ENCODE measurements around the gene SNN.
A peak's percentile ranks its signal among the peaks of the same experiment; 100 is the strongest.

SNN gene

DNA sequence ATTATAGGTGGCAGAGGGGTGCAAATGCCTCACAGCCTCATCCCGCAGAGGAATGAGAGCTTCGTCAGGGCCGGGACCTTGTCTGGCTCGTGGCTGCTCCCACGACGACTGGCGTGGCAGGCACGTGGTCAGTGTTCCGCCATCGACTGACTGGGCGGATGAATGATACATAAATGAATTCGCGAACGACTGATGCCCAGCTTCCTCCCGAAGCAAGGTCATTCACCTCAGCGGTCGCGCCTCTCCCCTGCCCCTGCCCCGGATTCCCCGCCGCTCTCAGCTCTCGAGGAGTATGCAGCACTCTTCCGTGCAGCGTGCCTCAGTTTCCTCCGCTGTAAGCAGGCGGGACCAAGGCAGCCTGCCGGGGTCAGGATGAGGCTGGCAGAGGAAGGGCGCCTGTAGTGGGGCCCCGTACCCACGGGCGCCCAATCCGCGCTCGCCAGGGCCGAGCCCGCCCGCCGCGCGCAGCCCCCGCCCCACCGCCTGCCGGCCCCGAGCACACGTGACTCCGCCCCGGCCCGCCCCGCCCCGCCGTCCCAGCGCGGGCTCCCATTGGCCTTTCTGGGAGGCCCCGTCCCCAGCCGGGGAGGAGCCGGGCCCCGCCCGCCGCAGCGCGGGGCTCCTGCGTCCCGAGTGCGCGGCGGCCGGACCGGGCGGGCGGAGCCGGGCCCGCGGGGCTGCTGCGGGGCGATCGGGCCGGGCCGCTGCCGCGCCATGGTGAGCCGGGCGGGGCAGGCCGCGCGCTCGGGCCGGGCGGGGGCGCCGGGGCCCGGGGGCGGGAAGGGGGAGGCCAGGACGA lies at the start of gene SNN:
TSS of gene SNN (plus strand) at position 632 of the 799 bp plus-strand sequence. CDS start 7,605 bp downstream, outside the sequence.
- DNase-seq = peak; percentile 75 to 98 (median 88)
- intact Hi-C loops (cut with DNase I) = loop anchor here (10.0 kb wide), 1 partner anchor 127 kb away; the partner anchor contains the start of gene ZC3H7A

DNA sequence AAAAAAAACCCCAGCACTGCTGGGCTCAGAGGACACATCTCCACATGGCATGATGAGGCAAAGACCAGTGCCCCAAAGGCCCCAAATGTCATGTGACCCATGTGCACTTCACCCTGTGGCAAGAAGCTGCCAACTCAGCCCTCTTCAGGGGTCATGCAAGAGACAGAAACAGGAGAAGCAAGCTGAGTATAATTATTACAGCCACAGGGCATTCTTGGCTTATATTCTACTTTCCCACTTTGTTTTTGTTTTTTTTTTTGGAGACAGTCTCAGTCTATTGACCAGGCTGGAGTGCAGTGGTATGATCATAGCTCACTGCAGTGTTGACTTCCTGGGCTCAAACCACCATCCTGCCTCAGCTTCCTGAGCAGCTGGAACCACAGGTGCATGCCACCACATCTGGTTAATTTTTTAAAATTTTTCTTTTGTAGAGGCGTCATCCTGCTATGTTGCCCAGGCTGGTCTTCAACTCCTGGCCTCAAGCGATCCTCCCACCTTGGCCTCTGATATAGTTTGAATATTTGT lies 48.9 kb upstream of the SNN start:
- intact Hi-C loops (cut with DNase I) = no loop called here
- DNase-seq = peak in 2 of 10 donors; percentile 41 to 49

DNA sequence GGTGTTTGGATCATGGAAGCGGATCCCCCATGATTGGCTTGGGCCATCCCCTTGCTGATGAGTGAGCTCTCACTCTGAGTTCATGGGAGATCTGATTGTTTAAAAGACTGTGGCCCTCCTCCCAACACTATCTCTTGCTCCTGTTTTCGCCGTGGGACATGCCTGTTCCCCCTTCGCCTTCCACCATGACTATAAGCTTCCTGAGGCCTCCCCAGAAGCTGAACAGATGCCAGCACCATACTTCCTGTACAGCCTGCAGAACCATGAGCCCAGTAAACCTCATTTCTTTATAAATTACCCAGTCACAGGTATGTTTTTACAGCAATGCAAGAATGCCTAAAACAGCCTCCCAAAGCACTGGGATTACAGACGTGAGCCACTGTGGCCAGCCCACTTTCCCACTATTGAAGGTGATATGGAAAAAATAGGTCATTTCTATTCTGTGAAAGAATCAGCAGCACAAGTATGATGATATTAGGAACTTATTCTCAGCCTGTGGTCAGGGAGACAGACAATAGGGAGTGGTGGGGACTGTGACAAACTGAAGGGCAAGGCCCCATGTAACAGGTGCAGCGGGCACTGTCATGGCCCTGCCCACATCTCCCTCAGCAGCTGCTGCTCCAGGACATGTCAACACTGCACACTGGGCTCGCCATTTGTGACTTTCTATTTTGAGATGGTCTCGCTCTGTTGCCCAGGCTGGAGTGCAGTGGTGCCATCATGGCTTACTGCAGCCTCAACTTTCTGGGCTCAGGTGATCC lies 47.8 kb upstream of the SNN start:
- DNase-seq = peak in 1 of 10 donors; percentile 15
- intact Hi-C loops (cut with DNase I) = no loop called here

DNA sequence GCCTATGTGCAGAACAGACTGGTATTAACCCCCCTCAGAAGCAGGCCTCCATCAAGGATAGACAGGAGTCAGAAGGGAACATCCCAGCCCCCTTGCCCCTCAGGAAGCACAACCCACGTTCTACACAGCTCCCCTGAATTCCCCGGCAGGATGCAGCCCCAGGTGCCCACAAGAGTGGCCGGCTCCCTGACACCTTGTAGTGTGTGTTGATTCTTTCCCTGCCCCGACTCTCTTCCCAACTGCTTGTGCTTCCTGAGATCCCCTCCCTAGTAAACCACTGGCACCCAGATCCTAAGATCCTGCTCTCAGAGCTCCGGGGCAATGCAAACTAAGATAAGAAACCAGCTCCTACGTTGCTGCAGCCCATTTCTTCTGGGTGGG lies 46.7 kb upstream of the SNN start:
- peak in 1 of 10 donors; percentile 38 for DNase-seq
- intact Hi-C loops (cut with DNase I) = no loop called here

DNA sequence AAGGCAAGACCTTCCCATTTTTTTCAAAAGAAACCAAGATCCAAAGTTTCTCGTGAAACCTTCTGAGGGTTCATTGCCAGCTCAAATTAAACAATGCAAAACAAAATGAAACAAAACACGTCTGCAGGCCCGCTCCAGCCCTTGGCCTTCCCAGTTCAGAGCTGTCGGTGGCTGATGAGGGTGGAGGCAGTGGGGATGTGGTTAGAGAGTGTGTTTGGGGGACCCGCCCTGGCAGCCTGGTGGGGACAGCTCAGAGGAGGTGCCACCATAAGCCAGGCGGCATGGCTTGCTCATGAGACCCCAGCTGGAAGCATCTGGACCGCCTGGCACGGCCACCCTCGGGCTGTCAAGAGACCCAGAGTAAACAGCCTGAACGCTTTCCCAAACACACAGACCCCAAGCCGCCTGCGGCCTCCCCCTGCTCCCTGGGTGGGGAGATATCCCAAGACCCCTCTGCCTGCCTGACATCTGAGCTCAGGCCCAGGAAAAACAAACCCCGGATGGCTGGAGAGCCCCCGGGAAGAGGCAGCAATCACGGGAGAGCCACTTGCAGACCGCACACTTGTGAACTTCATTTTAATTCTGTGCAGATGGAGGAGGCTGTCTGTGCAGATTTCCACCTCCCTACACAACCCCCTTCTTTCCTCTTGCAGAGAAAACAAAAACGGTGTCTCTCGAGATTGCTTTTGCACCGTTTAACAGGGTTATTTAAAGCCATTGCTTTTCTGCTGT lies 46.2 kb upstream of the SNN start:
- peak in 1 of 10 donors; percentile 82 for DNase-seq
- intact Hi-C loops (cut with DNase I) = no loop called here

DNA sequence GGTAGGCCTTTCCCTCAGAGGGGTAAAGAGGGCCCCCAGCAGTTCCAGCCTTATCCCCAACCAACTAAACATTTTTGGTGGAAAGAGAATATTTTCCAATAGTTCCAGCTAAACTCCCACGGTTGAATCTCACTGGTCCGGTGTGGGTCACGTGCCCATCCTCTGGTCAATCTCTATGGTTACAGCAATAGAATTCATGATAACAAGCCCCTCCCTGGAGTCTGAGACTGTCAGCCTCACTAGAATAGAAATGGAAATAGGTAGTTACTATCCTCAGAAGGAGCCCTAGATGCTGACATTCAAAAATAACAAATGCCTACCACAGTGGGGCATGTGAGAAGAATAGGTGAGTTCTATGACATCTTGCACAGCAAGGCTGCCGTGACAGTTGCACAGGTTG lies 44.0 kb upstream of the SNN start:
- DNase-seq = peak in 1 of 10 donors; percentile 22

DNA sequence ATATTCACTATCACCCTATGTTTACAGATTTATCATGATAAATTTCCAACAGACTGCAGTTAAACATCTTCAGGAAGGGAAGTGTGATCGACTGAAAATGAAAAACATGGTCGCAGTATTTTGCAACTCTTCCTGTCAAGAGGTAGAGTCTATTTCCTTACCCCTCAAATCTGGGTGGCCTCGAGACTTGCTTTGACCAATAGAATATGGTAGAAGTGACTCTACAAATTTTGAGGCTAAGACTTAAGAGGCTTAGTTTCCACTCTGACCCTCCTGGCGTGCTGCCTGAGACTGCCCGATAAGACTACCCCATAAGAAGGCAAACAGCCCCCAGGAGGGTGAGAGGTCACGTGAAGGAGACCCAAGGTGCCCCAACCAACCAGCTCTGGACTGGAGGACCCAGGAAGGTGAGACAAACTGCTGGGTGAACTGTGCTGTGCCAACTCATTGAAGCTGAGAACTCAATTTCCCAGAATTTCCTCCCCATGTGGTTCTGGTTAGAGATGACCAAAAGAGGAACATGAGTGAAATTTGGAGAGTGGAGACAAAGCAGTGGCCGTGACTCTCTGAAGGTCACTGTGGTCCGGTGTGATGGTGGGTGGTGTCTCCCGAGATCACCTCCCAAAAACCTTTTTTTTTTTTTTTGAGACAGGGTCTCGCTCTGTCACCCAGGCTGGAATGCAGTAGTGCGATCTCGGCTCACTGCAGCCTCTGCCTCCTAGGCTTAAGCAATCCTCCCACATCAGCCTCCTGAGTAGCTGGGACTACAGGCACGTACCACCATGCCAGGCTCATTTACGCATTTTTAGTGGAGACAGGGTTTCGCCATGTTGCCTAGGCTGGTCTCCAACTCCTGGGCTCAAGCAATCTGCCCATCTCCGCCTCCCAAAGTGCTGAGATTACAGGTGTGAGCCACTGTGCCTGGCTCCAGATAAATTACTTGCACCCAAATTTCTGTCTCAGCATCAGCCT lies 43.3 kb upstream of the SNN start:
- intact Hi-C loops (cut with DNase I) = no loop called here
- peak in 2 of 10 donors; percentile 25 to 48 for DNase-seq

More for the DNA sequence above, 44.0 kb upstream of the SNN start:
- intact Hi-C loops (cut with DNase I) = no loop called here

DNA sequence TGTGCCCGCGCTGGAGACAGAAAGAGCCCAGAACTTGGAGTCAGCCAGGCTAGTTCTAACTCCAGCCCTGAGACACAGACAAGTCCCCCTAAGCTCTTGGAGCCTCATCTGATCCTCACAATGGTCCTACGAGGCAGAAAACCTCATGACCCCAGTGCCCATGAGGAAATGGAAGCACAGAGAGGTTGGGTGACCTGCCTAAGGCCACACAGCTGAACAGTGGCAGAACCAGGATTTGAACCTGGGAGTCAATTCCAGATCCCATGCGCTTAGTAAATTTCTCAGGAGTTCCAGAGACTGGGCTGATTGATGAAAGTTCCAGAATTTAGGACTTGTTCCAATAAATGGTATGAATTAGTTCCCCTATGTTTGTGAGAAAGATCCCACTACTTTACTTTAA lies 42.5 kb upstream of the SNN start:
- peak in 1 of 10 donors; percentile 6 for DNase-seq
- intact Hi-C loops (cut with DNase I) = no loop called here

DNA sequence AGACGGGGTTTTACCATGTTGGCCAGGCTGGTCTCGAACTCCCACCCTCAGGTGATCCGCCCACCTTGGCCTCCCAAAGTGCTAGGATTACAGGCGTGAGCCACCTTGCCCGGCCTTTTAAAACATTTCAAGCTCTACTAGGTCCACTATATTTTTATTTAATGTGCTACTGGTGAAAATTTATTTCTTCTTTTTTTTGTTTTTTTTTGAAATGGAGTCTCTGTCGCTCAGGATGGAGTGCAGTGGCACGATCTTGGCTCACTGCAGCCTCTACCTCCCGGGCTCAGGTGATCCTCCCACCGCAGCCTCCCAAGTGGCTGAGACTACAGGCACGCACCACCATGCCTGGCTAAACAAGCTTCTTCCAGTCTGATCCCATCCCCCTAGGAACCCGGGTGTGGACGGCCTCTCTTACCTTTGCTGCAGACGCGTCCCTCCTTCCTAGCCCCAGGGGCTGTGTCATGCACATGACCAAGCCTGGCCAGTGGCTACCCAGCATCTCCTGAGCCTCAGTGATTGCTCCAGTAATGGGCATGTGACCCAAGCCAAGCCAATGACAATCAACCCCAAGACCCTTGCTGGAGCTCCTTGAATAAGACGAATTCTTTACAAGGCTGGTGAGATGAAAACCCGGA lies 41.5 kb upstream of the SNN start:
- peak in 2 of 10 donors; percentile 52 to 60 for DNase-seq
- intact Hi-C loops (cut with DNase I) = no loop called here

DNA sequence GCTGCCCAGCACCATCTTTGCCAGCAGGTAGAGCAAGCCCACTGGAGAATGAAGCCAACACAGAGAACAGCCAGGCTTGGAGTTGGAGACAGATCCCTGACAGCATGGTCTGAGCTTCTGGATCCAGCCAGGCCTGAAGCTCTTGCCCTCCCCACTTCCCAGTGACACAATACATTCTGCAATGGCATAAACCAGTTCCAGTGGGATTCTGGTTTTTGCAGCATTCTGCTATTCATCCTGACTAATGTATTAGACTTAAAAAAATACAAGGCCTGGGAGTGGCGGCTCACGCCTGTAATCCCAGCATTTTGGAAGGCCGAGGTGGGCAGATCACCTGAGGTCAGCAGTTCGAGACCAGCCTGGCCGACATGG lies 41.0 kb upstream of the SNN start:
- peak in 2 of 10 donors; percentile 31 to 42 for DNase-seq
- intact Hi-C loops (cut with DNase I) = no loop called here

DNA sequence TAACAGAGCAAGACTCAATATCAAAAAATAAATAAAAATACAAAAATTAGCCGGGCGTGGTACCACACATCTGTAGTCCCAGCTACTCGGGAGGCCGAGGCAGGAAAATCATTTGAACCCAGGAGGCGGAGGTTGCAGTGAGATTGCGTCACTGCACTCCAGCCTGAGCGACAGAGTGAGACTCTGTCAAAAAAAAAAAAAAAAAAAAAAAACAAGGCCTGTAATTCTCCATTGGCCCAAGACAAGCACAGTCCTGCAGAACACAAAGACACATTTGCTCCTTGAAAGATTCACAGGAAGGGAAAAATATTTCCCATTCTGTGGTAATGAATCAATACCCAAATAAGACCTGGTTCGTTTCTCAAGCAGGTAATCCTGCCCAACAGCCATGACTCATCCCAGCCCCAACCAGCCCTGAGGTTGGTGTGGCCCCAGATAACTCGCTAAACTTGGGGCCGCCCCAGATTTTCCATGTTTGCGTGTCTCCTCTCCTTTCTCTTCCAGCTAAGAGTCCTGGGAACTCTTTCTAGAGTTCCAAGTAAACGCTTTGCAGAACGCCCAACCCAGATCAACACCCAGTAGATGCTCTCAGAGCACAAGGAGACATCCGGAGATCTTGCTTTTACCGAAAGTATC lies 40.3 kb upstream of the SNN start:
- DNase-seq = peak in 2 of 10 donors; percentile 30 to 51
- intact Hi-C loops (cut with DNase I) = no loop called here

DNA sequence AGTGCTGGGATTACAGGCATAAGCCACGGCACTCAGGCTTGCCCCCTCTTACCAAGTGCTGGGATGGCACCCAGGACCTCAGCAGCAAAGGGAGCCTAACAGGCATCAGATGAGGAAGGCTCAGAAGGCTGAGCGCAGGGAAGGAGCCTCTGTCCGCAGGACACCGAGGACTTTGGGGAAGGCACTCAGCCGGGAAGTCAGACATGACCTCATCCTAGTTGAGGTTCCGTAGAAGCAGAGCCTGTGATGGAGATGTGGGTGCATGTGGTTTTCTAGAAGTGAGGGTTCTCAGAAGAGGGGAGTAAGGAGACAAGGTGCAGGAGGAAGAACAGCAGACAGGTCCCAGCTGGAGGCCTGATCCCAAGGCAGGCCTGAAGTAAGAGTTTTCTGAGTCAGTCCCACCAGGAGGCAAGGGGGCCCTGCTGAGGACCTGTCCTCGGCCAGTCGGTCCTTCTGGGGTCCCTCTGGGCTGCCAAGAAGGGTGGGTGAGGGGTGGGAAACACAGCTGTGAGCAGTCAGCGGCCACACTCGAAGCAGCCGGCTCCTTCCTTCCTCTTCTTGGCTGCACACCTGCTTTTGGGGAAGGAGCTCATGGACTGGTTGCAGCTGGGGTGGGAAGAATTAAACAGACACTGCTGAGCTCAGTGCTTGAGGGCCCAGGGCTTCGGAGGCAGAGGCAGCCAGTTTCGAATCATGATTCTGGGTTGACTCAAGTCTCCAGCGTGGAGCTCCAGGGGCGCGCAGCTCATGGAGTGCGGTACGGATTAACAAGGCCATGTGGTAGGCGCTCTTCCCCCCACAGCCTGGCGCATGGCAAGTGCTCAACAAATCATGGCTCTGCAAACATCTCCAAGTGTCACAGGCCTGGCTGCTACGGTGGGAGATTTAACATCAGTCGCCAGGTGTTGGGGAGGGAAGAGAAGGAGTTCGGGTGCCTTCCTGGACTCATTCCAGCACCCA lies 38.9 kb upstream of the SNN start:
- DNase-seq = peak in 3 of 10 donors; percentile 67 to 88 (median 67)
- intact Hi-C loops (cut with DNase I) = no loop called here

DNA sequence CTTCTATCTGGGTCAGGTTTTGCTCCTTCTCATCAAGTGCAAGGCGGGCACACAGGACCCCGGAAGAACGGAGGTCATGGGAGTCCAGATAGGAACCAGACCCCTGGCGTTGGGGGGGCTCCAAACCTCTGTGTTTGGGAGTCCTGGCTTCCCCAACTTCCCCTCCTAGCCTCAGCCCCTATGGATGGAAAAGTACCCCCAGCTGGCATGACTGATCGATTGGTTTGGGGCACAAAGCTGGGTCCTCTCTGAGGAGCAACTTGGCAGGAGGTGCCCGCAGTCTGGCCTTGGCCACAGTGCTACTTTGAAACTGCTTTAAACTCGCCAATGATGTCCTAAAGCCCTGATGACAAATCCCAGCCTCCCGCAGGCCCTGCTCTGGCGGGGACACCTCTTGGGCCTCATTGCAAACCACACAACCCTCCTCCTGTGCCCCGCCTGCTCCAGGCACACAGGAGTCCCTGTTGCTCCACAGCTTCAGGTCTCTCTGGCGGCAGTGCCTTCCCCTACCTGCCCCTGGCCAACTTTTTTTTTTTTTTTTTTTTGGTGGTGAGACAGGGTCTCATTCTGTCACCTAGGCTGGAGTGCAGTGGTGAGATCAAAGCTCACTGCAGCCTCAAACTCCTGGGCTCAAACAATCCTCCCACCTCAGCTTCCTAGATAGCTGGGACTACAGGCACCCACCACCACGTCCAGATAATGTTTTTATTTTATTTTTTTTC lies 38.0 kb upstream of the SNN start:
- intact Hi-C loops (cut with DNase I) = no loop called here
- peak in 2 of 10 donors; percentile 20 to 61 for DNase-seq

DNA sequence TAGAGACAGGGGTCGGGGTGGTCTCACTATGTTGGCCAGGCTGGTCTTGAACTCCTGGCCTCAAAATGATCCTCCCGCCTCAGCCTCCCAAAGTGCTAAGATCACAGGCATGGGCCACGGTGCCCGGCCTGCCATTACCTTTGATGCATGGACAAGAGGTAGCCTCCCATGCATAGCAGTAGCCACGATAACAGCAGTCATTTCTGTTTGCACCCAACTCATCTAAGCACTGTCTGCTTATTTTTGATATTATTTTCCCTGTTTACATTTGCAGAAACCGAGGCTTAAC lies 37.5 kb upstream of the SNN start:
- peak in 2 of 10 donors; percentile 21 to 55 for DNase-seq
- intact Hi-C loops (cut with DNase I) = no loop called here

DNA sequence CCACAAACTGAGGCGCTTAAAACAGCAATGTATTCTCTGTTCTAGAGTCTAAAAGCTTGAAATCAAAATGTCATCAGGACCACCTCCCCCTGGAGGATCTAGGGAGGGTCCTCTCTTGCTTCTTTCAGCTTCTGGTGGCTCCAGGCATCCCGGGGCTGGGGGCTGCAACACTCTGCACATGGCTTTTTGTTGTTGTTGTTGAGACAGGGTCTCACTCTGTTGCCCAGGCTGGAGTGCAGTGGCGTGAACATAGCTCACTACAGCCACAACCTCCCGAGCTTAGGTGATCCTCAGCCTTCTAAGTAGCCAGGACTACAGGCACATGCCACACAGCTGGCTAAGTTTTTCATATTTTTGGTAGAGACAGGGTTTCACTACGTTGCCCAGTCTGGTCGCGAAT lies 37.0 kb upstream of the SNN start:
- DNase-seq = peak in 1 of 10 donors; percentile 53
- intact Hi-C loops (cut with DNase I) = no loop called here

DNA sequence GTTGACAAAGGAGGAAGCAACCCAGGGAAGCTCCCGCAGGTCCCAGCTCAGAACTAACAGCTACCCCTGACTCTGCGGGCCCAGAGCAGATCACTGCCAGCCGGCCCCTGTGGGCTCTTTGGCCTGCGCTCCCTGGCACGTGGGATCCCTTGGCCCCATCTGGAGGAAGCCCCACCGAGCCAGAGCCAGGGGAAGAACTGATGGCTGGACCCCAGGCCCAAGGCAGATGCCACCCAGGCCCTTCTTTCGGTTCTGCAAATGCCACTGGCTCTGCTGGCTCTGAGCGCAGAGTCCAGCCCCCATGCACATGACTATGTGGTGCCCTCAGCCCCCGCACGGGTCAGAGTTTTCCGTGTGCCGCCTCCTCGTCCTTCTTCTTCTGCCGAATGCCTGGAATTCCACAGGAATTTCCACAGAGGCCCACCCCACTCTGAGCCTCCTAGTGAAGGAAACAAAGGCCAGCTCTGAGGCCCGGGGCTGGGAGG lies 35.8 kb upstream of the SNN start:
- peak in 3 of 10 donors; percentile 65 to 87 (median 75) for DNase-seq
- intact Hi-C loops (cut with DNase I) = no loop called here

DNA sequence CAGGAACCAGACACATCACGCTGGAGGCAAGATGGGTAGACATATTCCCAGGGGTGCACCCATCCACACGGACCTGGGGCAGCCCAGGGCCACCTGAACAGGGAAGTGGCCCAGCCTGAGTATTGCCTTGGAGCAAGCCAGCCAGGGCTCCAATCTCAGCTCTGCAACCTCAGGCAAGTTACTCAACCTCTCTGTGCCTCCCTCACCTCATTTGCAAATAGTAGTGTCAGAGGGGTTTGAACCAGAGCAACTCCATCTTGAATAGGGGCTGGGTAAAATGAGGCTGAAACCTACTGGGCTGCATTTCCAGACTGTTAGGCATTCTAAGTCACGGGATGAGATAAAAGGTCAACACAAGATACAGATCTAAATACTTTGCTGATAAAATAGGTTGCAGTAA lies 35.1 kb upstream of the SNN start:
- intact Hi-C loops (cut with DNase I) = no loop called here
- DNase-seq = no peak

Data from posterior cingulate gyrus (tissue), 11 donors.